ENCODE measurements around the gene GDPD5. TPM values are rescaled to one million over a fixed set of nuclear protein-coding genes. Genes with fewer than 3 reads are reported as not detected.

The GDPD5 gene
- polyA plus RNA-seq, 5 donors = 17.9 to 31.0 (median 25.6) TPM

GRCh38 chr11:75473684-75474083 lies 52.1 kb downstream of the GDPD5 start:
- no peak for DNase-seq

- no peak for DNase-seq
These were observed 53.5 kb downstream of the GDPD5 start for GRCh38 chr11:75472081-75472732.

GRCh38 chr11:75471176-75471973 lies 54.4 kb downstream of the GDPD5 start:
- DNase-seq = no peak

DNA sequence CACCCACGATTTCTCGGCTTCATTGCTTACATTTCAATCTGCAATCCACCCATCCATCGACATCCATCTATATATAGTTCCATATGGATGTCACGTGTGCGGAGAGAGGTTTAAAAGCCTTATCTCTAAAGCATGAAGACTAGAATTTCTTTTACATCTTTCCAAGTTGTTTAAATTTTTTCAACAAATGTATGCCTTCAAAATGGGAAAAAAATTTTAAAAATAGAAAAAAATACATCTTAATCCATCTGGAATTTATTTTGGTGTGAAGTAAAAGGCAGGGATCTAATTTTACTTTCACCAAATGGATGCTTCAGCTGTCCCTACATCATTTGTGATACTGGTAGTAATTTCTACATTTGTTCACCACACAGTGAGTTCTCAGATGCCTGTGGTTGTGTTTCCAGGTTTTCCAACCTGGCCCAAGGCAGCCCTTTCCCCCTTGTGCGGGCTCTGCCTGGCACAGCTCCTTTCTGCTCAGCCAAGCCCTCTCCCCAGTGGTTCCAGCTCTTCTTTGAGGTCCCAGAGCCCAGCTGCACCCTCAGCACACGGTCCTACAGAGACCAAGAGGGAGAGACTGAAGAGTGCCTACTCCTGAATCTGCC lies 55.2 kb downstream of the GDPD5 start:
- no peak for DNase-seq

DNA sequence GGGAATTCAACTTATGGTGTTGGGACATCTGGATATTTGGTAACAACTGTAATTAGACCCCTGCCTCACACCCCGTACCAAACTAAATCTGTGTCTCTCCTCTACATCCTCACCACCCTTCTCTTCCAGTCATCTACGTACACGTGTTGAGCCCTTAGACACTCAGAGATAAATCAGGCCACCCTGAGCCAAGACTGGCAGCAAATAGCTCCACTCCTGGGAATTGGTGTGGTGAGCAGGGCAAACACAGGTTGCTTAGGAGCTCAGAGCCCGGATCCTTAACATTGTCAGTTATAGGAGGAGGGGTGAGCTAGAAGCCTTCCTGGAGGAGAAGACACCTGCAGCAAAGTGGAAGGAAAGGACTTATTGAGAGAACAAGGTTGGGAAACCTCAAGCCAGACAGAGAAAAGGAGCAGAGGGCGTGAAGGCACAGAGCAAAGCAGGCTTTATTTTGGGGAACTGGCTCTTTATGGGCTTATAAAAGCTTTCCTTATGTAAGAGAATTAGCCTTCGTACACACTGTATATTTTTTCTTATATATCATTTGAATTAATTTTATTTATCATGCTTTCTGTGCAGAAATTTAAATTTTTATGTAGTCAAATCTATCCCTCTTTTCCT lies 55.8 kb downstream of the GDPD5 start:
- no peak for DNase-seq

DNA sequence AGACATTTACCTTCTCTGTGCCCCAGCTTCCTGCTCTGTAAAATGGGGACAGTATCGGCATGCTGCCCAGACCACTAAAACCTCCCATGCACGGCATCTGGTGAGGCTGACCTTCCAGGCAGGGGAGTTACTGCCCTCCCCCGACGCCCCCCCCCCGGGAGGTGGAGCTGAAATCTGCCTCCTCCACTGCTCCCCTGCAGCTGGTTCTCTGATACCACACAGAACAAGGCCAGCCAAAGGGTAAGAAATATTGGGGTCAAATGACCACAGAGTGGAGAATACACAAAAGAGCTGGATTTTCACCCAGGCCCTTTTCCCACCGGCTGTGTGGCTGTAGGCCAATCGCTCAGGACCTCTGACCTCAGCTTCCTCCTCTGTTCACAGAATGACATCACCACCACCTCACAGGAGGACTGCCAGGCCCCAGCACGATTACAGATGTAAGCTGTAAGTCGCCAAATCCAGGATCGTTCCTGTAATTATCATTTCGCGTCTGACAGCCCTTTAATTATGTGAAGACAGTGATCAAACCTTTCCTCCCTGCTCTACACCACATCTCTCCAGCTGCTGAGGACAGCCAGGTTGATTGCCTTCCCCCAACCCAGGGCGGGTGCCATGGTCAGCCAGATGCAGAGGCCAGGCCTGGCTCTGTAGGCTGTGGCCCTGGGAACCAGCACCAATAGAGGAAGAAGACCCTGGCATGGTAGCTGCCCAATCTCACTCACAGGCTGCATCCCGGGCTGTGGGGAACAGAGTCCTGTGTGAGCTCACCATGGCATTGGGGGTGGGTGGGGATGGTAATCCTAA lies 57.0 kb downstream of the GDPD5 start:
- peak in 1 of 2 donors; percentile 60 for DNase-seq

DNA sequence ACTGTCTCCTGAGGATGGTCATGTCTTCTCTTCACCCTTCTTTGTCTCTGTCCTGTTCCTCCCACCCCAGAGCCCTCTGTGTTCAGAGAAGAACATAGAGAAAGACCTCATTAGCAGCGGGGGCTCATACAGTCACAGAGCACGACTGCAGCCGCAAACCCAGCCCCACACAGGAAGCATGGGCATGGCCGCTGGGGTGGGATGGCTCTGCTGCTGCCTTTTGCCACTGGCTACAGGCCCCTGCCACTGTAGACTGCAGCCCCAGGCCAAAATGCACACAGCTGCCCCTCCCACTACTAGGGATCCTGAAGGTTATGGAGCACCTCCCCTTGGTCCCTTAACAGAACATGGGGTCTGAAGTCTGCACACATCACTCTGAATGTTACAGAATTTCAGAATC lies 57.9 kb downstream of the GDPD5 start:
- no peak for DNase-seq

DNA sequence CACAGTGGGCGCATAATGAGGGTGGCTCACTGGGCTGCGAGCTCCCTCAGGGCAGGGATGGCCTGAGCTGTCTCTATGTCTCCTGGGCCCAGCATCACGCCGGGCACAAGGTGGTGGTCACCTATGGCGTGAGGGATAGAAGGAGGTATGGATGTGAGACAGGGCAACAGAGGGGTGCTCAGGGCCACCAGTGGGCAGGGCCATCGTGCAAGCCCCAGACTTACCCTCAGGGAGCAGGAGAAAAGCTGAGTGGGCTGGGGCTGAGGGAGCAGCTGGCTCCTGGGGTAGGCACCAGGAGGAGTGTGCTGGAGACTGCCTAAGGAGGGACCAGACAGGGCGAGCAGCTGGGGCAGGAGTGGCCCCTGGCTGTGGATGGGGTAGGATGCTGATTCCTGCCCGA lies 58.4 kb downstream of the GDPD5 start:
- DNase-seq = no peak

DNA sequence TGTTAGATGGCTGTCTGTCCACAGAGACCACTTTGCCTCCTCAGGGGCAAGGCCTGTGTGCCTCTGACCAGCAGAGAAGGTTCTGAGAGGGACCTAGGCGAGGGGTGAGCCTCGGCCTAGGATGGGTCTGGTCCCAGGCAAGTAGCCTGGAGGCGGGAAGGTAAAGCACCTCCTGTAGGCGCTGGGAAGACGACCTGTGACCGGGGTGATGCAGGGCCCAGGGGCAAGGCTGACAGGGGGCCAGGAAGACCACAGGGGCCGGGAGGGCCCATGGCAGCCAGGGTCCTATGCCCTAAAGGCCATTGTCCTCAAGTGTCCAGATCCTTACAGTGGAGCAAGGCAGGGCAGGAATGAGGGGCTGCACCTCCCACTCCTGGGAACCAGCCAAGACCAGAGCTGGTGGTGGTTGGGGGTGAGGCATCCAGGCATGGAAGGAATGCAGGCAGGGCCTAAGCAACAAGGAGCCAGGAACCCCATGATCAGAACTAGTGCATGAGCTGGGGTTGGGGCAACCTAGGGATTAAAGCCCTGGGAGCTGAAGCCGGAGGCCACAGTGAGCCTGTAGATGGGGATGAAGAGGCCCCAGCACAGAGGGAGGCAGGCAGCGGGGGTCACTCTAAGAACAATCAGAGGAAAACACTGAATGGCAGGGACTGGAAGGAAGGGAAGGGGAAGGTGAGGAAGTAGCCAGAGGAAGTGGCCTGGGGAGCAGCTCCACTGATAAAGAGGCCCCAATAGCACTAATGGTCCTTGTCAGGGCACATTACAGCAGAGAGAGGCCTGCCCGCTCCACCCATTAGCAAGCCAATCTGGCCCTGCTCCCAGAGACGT lies 59.8 kb downstream of the GDPD5 start:
- DNase-seq = no peak

DNA sequence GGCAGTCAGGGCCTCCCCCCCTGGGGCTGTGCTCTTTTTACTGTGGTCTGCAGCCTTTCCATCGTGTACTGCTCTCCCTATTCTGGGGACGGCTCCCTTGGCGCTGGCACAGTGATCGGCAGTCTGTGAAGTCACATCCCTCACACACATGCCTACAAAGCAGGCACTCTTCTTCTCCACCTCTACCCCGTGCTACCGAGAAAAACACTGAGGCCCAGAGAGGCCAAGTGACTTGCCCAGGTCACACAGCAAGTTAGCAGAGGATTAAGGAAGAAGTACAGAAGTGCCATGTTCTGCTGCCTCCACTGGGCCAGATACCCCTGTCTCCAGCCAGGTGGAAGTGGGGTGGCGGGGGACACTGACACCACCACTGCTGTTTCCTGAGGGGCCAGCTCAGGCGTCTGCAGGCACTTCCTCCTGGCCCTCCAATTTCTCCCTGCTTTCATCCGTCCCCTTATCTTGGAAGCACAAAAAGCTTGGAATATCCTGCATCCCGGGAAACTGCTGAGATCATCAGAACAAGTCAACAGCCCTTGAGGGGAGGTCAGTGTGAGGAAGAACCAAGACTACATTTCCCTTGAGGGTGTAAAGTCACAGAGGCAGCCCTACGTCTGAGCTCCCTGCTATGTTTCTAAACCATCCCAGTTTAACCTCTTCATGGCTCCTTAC lies 62.5 kb downstream of the GDPD5 start:
- no peak for DNase-seq

DNA sequence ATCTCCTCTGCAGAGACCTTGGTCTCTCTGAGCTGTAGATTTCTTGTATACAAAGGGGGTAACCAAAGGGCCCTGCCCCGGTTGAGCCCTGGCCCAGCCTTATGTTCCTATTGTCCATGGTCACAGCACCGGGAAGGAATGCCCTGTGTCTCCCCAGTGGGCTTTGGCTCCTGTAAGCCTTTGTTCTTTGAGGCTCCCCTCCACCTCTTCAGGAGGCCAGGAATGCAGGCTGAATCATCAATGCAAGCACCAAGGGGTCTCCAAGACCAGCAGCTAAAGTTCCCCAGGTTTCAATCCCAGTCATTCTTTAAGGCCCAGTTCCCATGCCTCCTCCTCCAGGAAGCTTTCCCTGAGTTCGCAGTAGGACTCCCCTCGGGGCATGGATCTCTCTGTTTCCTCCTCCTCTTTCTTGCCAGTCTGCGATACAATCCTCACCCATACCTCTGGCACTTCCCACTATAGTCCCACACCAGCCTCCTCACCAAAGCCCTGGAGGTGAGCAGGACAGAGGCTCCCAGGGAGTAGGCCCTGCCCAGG lies 63.6 kb downstream of the GDPD5 start:
- no peak for DNase-seq

DNA sequence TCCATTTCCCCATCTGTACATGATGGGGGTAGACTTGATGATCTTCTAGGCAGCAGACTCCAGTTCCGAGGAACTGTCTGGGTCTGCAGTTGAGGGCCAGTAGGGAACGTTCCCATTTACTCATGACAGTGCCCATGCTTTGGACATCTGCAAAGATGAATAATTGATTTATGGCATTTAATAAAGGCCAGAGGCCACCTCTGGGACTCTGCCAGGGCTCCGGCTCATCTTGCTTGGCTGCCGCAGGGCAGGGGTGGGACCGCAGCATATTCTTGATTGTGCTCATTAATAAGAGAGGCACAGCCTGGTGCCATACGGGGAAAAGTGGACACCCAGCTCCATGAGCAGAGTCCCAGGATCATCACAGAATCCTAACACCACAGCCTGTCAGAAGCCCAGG lies 64.6 kb downstream of the GDPD5 start:
- DNase-seq = no peak

- DNase-seq = no peak
These were observed 69.1 kb downstream of the GDPD5 start for GRCh38 chr11:75456596-75457183.

DNA sequence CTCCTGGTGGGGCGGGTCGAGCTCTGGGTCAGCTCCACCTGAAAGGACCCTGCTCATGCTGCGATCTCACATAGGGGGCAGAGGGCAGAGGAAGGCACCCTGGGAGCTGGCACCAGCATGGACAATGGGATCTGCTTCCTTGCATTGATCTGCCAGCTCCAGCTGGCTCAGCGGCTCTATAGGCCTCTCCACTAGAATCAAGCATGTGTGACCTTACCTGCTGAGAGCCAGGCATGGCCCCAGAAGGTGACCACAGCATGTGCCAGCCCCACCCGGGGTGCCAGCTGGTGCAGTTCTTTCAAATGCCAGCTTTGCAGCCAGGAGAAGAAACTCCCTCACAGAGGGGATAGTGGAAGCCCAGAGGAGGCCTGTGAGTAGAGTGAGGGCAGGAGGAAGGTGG lies 70.8 kb downstream of the GDPD5 start:
- no peak for DNase-seq

GRCh38 chr11:75453916-75454655 lies 71.7 kb downstream of the GDPD5 start:
- no peak for DNase-seq

DNA sequence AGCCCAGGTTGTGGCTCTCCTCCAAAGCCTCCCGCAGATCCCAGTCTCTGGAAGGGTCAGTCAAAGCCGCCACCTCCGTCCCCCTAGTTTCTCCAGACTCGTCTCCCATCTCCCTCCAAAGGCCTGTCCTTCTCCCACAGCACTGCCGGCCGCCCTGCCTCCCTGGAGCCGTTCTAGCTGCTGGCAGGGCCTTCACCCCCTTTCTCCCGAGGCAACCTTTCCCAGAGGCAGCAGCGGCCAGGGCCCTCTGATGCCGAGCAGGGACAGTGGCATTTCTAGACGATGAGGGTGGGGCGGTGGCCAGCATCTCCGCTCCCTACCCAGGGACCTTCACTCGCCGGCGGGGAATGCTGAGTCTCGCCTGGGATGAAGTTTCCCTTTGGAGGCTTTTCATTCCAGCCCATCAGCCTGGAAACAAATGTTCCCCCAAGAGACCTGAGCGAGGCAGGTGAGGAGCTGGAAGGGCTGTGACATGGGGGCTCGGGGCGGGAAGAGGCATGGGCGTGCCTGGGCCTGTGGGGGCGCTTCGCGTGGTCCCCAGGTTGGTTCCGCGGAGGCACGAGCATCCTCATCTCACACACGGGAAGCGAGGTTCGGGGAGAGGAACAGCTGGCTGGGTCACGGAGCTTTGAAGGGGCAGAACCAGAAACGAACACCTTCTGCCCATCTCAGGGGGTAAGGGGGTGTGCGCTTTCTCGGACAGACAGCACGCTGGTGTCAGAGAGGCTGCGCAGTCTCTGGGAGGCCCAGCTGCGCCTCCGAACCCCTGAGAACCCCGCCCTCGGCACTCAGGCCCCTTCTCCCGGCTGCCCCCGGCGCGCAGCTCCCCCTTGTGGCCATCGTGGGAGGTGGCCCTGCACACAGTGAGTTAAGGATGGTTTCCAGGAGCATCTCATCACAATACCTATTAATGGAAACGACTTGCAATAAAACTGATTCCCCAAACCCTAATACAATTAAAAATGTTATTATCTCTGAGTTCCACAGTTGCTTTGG lies 74.6 kb downstream of the GDPD5 start:
- DNase-seq = no peak

GRCh38 chr11:75450236-75450635 lies 75.5 kb downstream of the GDPD5 start:
- DNase-seq = no peak

DNA sequence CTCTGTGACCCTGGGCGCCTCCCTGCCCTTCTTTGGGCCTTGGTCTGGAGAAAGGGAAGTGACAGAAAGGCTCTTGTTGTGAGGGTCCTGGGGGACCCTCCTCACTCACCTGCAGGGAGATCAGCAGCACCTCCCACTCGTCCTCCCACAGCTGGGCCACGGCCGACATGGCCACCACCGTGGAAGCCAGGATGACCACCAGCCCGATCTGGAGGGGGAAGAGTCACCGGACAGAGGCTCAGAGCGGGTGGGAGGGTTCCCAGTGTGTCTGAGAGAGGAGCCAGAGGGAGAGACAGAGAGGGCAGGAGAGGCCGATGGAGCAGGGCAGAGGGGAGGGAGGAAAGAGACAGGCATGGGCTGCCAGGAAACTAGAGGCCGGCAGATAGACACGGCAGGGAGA lies 76.0 kb downstream of the GDPD5 start:
- DNase-seq = no peak
